ENCODE results near the gene CREB3L4. TPM values are rescaled to one million over a fixed set of nuclear protein-coding genes. Genes with fewer than 3 reads are reported as not detected.
A peak's percentile ranks its signal among the peaks of the same experiment; 100 is the strongest.

The CREB3L4 gene
- total RNA-seq, 3 donors from 2014 or later = 9.9 to 26.9 (median 23.0) TPM

GRCh38 chr1:153929426-153929825 is 38.3 kb upstream of the CREB3L4 start:
- no peak for DNase-seq
- H3K36me3 ChIP-seq (ENCODE audit: low read depth) = peaks cover 3% of the 10 kb centered on the region
- H3K9me3 ChIP-seq = no peaks in the 10 kb centered on the region
- intact Hi-C loops (cut with DNase I, micrococcal nuclease) = no loop called here
- H3K4me1 ChIP-seq (ENCODE audit: low read depth) = no peaks in the 10 kb centered on the region
- no peak for TF ChIP-seq CTCF (IDR thresholded peaks at IDR 0.05)
- H3K4me3 ChIP-seq = no peak overlapping the region
- ATAC-seq = no peak

- H3K36me3 ChIP-seq (ENCODE audit: low read depth) = peaks cover 3% of the 10 kb centered on the region
- no peaks in the 10 kb centered on the region for H3K9me3 ChIP-seq
- intact Hi-C loops (cut with DNase I, micrococcal nuclease) = no loop called here
- DNase-seq (no peak), ATAC-seq (no peak)
- TF ChIP-seq CTCF (IDR thresholded peaks at IDR 0.05) = no peak
- no peak overlapping the region for H3K4me3 ChIP-seq
- no peaks in the 10 kb centered on the region for H3K4me1 ChIP-seq (ENCODE audit: low read depth)
Measured at GRCh38 chr1:153929981-153930948, 37.4 kb upstream of the CREB3L4 start.

GRCh38 chr1:153932156-153933131 is 35.3 kb upstream of the CREB3L4 start:
- peak in 1 of 3 donors; percentile 40 for DNase-seq
- no peak for ATAC-seq
- Histone ChIP-seq H3K9me3 (no peaks in the 10 kb centered on the region), H3K4me3 (no peak overlapping the region), H3K4me1 (ENCODE audit: low read depth) (no peaks in the 10 kb centered on the region), H3K36me3 (ENCODE audit: low read depth) (peaks cover 7% of the 10 kb centered on the region)
- intact Hi-C loops (cut with DNase I, micrococcal nuclease) = no loop called here
- TF ChIP-seq CTCF (IDR thresholded peaks at IDR 0.05) = no peak

- ATAC-seq (no peak), DNase-seq (peak in 1 of 3 donors; percentile 48)
- Histone ChIP-seq H3K9me3 (no peaks in the 10 kb centered on the region), H3K4me3 (no peak overlapping the region), H3K36me3 (ENCODE audit: low read depth) (peaks cover 7% of the 10 kb centered on the region), H3K4me1 (ENCODE audit: low read depth) (no peaks in the 10 kb centered on the region)
- intact Hi-C loops (cut with DNase I, micrococcal nuclease) = no loop called here
- no peak for TF ChIP-seq CTCF (IDR thresholded peaks at IDR 0.05)
Measured at GRCh38 chr1:153933430-153933829, 34.3 kb upstream of the CREB3L4 start.

GRCh38 chr1:153933955-153934354 is 33.7 kb upstream of the CREB3L4 start:
- intact Hi-C loops (cut with DNase I, micrococcal nuclease) = no loop called here

More at GRCh38 chr1:153933955-153934354, 33.7 kb upstream of the CREB3L4 start:
- Histone ChIP-seq H3K36me3 (ENCODE audit: low read depth) (peaks cover 7% of the 10 kb centered on the region), H3K4me3 (no peak overlapping the region), H3K4me1 (ENCODE audit: low read depth) (no peaks in the 10 kb centered on the region), H3K9me3 (no peaks in the 10 kb centered on the region)
- DNase-seq (no peak), ATAC-seq (no peak)
- no peak for TF ChIP-seq CTCF (IDR thresholded peaks at IDR 0.05)
